ENCODE results near the gene SURF2.
"Not testable (repeated sequence)": the region's sequence is repeated elsewhere in the genome, so short reads cannot be mapped to it uniquely, and the experiment has no call there.

SURF2 gene

DNA sequence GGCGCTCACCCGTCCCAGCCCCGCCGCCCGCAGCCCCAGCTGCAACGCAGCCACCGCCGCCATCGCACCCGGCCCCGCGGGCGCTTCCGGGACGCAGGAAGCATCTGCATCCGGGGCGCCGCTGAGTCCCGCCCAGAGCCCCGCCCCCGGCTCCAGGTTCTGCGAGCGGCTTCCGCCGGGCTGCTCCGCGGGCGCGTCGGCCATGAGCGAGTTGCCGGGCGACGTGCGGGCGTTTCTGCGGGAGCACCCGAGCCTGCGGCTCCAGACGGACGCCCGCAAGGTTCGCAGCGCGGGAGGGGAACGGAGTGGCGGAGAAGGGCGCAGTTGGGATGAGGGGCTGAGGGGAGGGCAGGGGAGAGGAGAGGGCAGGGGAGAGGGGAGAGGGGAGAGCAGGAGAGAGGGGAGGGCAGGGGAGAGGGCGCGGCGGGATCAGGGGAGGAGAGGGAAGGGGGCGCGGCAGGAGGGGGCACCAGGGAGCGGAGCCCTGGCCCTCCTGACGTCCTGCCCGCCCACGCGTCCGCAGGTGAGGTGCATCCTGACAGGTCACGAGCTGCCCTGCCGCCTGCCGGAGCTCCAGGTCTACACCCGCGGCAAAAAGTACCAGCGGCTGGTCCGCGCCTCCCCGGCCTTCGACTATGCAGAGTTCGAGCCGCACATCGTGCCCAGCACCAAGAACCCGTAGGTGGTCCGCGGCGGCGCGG lies at the start of gene SURF2, which contains the start of gene SURF1:
Gene SURF2 (plus strand): TSS at position 160 of the 701 bp plus-strand sequence. CDS start 43 bp downstream, at position 203.
Gene SURF1 (minus strand): TSS at position 97 of the 701 bp plus-strand sequence. CDS start 34 bp downstream, at position 63.
- in situ Hi-C loops (cut with MboI; ENCODE audit: low sequenced_read_pairs): no loop called here

DNA sequence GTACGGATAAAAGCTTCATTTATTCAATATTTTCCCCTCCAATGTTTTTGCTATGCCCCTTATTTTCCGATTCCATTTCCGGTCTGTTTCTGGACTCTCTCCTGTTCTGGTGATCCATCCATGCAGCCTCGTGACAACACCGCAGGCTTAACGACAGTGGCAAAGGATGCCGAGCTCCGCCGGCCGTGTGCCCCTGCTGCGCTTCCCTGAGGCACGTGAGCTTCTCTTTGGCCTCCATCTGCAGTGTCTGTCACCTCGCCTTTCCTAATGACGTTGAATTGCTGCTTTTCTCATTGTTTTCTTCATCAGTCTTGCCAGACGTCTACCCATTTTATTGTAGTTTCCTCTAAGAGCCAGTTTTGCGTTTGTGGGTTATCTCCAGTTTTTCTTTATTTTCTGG lies 49.0 kb upstream of the SURF2 start:
- in situ Hi-C loops (cut with MboI; ENCODE audit: low sequenced_read_pairs): no loop called here

DNA sequence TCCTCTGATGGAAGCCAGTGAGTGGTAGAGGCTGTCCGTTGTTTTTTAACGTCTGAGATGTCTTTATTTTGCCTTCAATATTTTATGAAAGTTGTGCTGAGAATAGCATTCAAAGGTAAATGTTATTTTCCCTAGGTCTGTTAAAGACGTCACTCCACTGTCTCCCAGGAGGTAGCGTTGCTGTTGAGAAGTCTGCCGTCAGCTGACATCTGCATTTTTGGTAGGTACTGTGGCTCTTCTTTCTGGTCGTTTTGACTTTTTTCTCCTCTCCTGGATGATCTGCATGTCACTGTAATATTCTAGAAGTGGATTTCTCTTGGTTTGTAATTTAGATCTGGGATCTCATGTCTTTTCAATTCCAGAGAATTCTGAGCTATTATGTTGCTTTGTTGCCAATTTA lies 46.7 kb upstream of the SURF2 start:
- in situ Hi-C loops (cut with MboI; ENCODE audit: low sequenced_read_pairs): no loop called here

DNA sequence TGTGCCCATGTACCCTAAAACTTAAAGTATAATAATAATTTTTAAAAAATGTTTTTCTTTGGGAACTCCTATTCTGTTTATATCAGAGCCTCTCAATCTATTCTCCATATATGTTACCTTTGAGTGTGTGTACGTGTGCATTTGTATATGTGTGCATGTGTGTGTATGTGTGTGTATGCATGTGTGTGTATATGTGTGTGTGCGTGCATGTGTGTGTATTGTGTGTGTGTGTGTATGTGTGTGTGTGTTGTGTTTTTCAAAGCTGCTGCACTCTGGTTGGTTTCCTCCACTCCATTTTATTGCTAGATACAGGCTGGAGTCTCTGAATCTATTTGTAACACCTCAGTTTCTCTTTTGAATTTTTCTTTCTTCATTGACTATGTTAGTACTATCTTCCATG lies 40.4 kb upstream of the SURF2 start:
- in situ Hi-C loops (cut with MboI; ENCODE audit: low sequenced_read_pairs): no loop called here

DNA sequence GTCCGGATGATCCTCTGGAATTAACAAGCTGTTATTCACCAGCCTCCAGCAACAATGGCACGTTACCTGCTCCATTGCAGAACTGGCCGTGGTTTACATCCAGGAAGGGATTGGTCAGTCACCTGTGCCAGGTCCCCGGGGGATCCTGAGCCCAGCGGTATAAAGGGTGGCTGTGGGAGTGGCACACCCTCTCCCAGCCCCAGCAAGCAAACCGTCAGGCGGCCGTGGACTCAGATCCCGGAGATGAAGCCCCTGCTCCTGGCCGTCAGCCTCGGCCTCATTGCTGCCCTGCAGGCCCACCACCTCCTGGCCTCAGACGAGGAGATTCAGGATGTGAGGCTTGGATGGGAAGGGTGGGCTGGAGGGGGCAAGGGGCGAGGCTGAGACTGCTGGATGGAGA lies 38.8 kb upstream of the SURF2 start:
- in situ Hi-C loops (cut with MboI; ENCODE audit: low sequenced_read_pairs): not testable (repeated sequence)

DNA sequence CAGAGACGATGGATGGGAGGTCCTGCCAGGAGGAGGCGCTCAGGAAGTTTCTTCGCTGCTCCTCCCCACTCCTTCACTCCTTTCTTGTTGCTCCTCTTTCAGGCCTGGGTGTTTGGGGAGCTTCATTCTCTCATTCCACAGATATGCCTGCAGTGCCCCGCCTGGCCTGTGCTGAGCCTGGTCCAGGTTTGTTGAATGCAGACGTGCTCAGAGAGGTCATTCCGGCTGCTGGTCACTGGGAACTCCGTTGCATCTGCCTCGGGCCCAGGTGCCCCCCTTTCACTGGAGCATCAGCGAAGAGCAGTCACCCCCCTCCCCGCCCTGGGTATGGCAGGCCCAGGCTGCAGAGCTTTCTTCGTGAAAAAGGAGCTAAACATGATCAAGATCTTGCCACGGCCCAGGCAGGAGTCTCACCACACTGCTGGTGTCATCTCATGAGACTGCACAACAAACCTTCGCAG lies 35.9 kb upstream of the SURF2 start:
- in situ Hi-C loops (cut with MboI; ENCODE audit: low sequenced_read_pairs): no loop called here

DNA sequence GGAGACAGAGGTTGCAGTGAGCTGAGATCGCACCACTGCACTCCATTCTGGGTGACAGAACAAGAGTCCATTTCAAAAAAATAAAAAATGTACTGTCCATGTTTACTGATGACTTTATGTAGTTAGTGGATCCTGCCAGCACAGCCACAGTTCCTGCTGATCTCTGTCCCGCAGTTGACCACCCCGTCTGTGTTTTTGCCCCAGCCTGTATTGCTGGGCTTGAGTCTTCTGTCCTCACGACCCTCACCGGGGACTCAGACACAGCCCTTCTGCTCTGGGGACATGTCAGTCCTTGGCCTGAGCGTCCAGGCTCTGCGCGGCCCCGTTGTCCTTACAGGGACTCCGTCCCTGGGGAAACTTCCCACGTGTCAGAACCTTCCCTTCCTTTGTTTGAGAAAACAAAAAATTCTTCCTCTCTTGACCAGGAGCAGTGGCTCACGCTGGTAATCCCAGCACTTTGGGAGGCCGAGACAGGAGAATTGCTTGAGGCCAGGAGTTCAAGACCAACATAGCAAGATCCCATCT lies 34.9 kb upstream of the SURF2 start:
- in situ Hi-C loops (cut with MboI; ENCODE audit: low sequenced_read_pairs): no loop called here

DNA sequence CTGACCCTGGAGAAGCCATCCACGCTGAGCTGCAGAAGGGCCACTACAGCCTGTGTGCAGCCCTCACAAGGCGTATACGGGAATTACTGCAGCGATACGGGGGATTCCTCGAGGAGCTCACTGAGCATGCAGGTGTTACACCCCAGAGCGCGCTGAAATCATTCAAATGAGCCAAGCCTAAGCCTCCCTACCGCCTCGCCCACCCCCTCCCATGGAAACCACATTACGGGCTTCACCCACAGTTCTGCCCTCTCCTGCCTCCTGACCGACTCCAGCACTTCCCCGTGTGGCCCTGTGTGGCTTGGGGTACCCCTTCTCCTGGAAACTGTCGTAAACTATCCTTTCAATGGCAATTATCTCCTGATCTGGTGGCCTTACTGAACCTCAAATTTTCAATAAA lies 33.6 kb upstream of the SURF2 start:
- in situ Hi-C loops (cut with MboI; ENCODE audit: low sequenced_read_pairs): no loop called here

DNA sequence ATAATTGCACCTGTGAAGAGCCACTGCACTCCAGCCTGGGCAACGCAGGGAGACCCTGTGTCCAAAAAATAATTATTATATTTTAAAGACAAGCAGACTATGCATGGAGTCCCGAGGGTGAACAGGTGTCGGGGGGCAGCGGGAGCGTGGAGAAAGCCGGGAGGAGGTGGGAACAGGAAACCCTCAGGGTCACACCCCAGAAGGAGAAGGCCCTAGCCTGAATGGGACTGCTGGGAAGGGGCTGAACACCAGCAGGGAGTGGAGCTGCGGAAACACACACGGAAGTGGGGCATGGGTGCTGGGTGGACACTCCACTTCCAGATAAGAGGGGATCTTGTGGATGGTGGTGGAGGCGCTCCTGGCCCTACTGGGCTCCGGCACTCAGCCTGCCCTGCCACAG lies 33.1 kb upstream of the SURF2 start:
- in situ Hi-C loops (cut with MboI; ENCODE audit: low sequenced_read_pairs): no loop called here

DNA sequence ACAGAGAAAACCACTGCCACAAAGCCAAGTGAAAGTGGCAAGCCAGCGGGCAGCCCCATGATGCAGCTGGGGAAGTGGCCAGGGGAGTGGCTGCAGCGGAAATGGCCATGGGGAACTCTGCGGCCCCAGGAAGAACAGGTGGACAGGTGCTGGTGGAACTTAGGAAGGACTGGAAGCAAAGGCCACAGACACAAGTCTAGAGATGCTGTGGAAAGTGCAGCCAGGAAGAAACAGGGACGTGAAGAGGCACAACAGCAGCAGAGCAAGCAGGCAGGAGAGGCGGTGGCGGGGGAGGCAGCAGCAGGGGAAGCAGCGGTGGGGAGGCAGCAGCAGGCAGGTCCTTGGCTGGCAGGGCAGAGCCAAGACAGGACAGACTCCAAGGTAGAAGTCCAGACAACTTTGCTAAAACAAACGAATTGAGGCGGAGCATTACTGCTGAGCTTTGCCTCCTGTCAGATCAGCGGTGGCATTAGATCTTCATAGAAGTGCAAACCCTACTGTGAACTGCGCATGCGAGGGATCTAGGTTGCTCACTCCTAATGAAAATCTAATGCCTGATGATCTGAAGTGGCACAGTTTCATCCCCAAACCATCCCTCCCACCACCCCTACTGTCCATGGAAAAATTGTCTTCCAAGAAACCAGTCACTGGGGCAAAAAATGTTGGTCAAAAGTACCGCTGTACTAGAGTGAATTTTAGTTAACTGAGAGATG lies 32.2 kb upstream of the SURF2 start:
- in situ Hi-C loops (cut with MboI; ENCODE audit: low sequenced_read_pairs): no loop called here

DNA sequence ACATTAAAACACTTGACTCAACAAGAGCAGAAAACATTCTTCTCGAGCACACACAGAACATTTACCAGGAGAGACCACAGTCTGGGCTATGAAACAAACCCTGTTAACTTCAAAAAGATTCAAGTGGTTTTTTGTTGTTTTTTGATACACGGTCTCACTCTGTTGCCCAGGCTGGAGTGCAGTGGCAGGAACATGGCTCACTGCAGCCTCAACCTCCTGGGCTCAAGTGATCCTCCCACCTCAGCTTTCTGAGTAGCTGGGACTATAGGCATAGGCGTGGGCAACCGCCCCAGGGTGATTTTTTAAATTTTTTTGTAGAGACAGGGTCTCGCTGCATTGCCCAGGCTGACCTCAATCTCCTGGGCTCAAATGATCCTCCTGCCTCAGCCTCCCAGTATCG lies 29.3 kb upstream of the SURF2 start:
- in situ Hi-C loops (cut with MboI; ENCODE audit: low sequenced_read_pairs): not testable (repeated sequence)

DNA sequence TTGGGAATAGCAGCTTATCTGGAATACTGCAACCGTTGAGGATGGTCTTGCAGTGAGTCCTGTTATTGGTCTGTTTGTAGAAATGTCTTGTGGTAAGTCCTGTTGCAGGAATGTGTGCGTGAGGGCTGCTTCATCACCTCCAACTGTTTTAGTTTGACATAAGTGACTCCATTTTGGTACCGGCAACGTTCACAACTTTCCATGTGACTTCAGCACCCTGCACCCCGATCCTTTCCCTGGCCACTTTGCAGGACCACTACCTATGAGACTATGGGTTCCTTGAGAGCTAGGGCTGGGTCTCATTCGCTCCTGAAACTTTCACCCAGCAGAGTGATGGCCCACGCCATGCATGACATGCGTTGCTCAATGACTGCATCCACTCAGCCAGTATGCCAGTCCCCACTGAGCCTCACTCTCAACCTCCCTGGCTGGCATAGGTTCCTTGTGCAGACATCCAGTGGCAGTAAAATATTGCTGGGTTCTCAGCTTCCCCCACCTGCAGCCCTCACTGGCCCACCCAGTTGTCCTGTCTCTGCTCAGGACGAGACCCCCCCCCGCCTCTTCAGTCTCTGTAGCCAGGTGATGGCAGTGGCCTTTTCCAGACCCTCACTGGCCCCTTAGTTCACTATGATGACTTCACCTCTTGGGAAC lies 28.4 kb upstream of the SURF2 start:
- in situ Hi-C loops (cut with MboI; ENCODE audit: low sequenced_read_pairs): no loop called here

DNA sequence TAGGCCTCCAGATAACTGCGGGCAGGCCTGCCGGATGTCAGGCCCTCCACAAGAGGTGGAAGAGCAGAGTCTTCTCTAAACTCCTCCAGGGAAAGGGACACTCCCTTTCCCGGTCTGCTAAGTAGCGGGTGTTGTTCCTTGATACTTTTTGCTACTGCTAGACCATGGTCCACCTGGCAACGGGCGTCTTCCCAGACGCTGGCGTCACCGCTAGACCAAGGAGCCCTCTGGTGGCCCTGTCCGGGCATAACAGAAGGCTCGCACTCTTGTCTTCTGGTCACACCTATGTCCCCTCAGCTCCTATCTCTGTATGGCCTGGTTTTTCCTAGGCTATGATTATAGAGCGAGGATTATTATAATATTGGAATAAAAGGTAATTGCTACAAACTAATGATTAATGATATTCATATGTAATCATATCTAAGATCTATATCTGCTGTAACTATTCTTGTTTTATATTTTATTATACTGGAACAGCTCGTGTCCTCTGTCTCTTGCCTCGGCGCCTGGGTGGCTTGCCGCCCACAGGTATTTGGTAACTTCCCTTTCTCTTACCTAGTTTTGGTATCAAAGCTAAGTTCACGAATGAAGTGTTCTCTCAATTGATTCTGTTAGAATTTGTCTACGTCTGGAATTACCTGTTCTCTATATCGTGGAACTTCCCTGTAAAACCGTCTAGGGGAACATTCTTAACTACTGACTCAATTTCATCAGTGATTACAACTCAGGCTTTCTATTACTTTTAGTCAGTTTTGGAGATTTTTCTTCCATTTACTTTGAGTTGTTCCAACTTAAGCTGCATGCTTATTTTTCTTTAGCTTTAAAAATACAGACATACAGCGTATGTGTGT lies 26.8 kb upstream of the SURF2 start:
- in situ Hi-C loops (cut with MboI; ENCODE audit: low sequenced_read_pairs): not testable (repeated sequence)

DNA sequence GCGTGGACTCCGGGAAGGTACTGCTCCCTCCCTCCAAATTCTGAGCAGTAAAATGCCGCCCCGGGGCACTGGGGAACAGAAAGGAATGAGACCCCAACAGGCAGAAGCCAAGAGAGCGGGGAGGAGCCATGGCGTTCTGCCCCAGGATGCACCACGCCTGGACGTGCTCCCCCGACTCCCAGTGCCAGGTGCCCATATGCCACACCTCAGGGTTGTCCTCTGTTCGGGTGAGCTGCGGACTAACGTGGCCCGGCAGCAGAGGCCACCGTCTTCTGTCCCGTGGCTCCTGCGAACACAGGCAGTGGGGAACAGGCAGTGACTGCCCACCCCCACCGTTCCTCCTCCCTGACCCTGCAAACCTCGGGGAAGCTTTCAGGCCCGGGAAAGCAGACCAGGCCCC lies 25.1 kb upstream of the SURF2 start:
- in situ Hi-C loops (cut with MboI; ENCODE audit: low sequenced_read_pairs): no loop called here

DNA sequence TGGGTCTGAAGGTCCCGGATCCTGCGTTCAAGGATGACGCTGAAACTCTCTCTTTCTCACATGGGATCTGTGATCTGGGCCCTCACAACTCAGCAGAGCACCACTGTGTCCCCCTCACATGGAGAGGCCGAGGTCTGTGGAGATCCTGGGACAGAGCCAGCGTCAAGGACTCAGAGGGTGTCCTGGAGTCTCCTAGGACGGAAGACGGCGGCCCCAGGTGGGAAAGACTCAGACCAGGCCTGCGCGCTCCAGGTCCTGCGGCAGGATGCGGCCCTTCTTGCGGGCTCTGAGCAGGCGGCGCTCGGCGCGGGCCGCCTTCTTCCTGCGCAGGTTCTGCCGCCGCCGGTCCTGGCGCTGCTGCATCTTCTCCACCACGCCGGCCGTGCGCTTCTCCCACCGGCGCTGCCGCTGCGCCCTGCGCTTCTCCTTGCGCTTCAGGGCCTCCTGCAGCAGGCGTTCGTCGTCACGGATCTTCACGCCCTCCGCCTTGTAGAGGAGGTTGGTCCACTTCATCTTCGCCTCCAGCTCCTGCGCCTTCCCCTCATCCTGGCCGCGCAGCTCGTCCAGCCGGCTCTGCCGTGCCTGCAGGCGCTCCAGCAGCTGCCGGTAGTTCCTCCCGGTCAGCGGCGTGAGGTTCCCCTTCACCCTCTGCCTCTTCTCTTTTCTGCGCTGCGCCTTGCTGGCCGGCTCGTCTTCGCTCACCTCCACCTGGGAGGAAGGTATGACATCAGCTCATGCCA lies 24.5 kb upstream of the SURF2 start:
- in situ Hi-C loops (cut with MboI; ENCODE audit: low sequenced_read_pairs): no loop called here

DNA sequence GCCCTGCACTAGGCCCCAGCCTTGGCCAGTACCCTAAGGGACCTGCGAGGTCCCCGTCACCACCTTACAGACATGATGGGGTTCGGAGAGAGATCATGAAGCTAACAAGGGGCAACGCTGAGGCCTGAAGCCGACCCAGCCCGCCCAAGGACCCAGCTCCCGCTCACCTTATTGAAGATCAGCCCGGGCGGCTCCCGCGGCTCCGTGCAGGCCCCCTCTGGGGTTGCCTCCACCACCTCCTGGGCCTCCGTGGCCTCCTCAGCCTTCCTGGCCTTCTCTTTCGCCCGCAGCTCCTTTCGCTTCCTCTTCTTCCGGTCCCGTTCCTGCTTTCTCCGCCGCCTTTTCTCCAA lies 24.0 kb upstream of the SURF2 start:
- in situ Hi-C loops (cut with MboI; ENCODE audit: low sequenced_read_pairs): no loop called here

DNA sequence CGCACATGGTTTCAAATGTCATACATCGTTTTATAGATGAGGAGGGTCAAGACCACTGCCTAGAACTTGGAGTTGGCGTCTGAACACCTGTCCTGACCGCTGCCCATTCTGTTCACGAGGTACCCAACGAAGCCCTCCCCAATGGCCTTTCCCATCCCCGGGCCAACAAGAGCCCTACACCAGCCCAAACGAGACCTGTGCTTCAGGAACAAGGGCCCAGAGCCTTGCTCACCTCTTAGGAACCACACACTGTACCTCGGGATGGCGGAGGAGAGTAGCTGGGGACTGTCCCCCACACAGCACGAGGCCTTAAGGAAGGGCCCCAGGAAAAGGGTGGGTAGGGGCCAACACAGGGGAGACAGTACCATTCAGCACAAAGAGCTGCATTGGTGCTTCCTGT lies 23.3 kb upstream of the SURF2 start:
- in situ Hi-C loops (cut with MboI; ENCODE audit: low sequenced_read_pairs): no loop called here

DNA sequence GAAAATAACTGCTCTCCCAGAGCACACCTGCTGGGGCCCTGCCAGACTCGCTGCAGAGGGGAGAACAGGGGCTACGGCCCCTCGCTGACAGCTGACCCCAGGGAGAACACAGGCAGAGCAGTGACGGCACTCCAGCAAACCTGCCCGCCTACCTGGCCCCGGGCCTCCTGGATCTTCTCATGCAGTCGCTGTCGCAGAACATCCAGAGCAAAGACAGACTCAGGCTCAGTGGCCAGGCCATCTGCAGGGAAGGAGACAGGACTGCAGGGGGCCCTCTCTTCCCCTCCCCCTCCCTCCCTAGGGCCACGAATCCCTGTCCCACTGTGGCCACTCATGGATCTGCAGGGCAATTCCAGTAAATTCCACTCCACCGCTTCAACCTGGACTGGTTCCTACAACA lies 22.8 kb upstream of the SURF2 start:
- in situ Hi-C loops (cut with MboI; ENCODE audit: low sequenced_read_pairs): no loop called here

DNA sequence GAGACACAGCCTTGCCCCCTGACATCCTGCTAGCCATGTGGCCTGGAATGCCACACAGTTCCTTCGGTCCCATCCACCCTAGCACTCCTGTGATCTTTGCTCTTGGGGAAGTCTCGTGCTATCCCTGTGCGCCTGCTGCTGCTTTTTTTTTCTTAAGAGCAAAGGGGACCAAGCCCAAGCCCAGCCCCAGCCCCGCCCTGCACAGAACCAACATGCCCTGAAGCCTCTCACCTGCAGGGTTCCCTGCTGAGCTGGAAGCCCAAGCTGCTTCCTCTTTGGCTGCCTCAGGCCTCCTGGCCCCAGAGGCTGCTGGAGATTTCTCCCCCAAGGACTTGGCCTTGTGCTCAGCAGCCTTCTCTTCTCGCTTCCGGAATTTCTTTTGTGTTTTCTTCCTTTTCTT lies 22.2 kb upstream of the SURF2 start:
- in situ Hi-C loops (cut with MboI; ENCODE audit: low sequenced_read_pairs): no loop called here

DNA sequence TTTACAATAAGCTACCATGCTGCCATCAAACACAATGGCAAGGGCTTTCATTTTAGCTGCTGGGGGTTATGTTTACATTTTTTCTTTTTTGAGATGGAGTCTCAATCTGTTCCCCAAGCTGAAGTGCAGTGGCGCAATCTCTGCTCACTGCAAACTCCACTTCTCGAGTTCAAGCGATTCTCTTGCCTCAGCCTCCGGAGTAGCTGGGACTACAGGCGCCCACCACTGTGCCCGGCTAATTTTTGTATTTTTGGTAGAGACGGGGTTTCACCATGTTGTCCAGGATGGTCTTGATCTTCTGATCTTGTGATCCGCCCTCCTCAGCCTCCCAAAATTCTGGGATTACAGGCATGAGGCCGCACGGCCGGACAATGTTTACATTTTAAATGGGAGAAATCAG lies 21.5 kb upstream of the SURF2 start:
- in situ Hi-C loops (cut with MboI; ENCODE audit: low sequenced_read_pairs): not testable (repeated sequence)
